GM21447 (cell line): ENCODE data around the gene ATG4C.
"Not testable (repeated sequence)": the region's sequence is repeated elsewhere in the genome, so short reads cannot be mapped to it uniquely, and the experiment has no call there.

ENCODE experiments used
- ATAC-seq: cut with Tn5 transposase; IDR thresholded peaks from one replicate; pipeline ENCODE4 v1.9.1; 2021; ENCODE audit not compliant: unreplicated experiment

ATG4C gene

DNA sequence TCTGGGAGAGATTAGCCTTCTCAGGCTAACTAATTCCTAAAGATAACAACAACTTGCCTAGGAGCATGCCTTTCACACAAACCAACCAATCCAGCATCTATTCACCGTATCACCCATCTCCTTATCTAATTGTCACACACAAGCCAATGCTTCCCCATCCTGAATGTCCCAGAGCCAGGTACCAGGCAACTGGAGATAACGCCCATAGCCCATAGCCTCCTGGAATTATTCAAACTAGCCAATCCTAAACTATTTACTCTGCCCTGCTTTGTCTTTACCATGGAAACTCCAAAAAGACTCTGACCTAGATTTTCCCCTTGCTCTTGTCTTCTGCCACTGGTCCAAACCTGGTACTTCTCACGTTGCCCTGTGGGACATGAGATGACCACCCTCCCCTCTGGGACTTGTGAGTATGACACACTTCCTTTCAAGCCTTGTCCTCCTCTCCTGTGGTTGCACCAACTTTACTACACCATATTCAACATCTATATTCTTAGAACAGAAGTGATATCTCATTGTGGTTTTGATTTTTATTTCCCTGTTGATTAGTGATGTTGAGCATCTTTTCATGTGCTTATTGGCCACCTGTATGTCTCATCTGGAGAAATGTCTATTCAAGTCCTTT lies 8.8 kb upstream of the ATG4C start:
- no peak for ATAC-seq

DNA sequence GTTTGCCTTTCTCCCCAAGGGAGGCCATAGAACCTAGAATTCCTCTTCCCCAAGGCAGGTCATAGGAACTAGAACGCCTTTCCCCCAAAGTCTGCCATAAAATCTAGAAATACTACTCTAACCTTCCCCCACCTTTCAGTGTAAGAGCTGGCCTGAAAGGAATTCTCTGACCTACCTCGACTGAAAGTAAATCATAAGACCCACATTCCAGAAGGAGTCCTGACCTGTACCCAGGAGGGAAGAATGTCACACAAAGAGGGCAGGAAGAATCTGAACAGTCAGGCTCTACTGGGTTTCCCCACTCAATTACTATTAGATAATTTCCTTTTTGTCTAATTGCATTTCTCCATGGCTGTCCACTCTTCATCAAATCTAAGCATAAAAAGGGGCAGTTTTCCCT lies 5.7 kb upstream of the ATG4C start:
- ATAC-seq, result no peak

DNA sequence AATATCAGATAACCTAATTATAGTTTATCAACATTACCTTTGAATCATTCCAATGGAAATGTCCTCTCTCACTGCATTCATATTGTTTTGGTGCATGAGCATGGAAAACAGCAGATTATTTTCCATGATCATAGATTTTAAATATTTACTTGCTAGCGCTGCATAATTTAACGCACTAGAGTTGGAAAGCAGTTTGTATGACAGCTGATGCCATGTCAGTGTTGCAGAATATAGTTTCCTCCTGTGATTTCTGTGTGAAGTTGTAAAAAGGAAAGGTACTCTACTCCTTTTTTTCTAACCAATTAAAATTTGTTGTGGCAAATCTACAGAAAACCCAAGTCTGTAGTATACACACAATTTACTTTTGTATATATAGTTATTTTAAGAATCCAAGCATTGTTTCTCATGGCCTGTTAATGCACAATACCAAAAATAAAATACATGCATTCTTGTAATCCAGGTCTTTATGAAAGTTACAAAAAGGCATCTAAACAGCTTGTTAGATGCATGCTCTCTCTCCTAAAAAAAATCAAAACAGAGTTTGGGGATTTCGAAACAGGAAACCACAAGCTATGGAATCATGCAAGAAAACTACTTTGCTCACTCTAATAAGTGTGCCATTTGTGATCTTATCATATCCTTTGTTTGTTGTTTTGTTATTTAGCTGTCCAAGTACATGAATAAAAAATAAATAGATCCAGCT lies 1.9 kb upstream of the ATG4C start:
- no peak for ATAC-seq

DNA sequence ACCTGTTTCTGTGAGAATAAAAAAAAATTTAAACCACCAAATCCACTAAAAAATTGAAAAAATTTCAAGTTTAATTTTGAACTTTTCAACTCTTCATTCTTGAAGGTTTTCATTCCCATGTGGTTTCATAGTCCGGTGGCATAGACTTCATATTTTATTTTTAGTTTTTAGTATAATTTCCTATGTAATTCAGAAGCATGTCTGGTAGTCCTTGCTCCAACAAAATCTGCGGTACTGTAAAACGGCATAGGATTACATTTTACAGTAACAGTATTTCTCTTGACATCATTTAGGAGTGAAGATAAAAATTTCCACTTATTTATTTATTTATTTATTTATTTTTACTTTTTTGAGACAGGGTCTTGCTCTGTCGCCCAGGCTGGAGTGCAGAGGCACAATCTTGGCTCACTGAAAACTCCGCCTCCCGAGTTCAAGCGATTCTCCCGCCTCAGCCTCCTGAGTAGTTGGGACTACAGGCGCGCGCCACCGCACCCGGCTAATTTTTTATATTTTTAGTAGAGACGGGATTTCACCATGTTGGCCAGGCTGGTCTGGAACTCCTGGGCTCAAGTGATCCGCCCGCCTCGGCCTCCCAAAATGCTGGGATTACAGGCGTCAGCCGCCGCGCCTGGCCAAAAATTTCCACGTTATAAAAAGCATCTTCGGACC lies 1.3 kb upstream of the ATG4C start:
- not testable (repeated sequence) for ATAC-seq

DNA sequence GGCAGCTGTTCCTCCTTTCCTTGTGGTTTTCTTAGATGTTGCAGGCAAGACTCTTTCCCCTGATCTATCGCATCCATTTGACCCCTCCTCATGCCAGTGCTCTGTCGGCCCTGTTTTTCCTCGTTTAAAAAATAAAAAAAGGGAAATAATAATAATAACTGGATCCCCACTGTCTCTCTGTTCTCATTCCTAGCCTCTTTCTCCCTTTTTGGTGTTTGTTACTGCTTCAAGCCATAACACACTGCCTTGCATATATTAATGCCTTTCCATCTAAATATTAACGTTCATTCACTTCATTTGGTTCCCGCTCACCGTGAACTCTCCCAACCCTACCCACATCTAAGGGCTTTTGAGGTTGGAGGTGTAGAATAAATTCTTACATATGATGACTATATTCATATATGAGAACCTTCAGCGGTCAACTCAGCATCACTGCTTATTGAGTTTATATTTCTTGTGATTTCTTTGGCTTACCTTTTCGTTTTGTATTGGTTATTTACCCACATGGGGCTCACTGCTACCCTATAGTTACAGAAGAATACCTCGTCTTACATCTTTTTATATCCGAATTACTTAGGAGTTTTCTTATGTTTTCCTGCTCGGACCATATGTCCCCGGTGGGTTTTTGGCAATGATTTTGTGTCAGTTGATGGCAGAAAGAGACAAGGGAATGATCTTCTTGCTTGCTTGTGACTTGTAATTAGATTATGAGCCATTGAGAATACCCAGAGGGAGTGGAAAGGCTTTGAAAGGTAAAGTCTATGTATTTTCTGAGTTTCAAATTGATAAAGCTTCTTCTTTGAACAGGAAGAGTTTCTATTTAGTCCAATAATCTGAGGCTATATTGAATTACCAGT lies 805 bp downstream of the ATG4C start:
- ATAC-seq, result peak; percentile 29

DNA sequence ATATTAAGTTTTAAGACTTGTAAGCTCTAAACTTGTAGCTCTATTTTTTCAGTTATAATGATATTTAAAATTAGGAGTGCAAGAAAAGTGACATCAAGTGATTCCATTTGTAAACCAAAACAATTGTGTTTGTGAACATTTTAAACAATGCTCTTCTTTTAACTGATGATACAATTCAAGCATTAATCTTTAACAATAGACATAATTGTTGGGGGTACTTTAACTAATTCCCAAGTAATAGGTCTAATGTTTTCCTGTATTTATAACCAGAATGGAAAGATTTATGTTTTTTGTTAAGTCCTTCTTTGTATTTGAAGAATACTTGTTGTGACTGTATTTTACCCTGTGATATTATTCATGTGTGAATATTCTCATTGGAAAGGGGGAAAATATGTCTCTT lies 6.8 kb downstream of the ATG4C start:
- ATAC-seq, result no peak

DNA sequence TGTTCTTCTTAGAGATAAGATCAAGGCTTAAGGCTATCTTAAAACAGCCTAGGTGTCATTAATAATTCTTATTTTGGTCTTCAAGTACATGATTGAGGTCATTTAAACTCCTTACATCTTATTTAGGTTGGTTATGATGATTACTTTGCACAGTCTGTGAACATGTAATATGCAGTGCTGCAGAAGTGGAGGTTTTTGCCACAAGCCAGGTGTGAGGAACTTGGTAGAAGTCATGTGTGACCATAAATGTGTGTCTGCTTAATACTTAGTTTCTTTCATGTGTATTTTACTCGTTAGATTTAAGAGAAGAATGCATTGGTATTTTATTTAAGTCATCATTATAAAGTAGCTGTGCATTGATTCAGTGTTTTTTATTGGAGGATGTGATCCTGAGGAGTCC lies 10.1 kb downstream of the ATG4C start:
- ATAC-seq, result no peak

DNA sequence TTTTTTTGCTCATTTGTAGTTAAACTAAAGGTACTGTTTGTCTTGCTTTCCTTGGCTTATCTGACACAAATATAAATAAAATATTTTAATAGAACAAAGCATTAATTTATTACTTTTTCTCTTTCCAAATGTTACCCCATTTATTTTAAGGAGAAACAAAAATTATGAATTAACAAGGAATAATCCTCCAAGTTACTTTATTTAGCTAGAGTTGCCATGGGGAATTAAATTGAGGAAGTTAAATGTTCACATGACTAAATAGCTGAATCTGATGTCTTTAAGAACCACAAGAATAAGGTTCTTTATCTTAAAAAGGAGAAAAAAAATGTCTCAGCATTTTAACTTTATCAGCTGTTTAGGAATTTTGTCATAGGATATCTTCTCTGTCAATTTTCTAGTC lies 12.3 kb downstream of the ATG4C start:
- no peak for ATAC-seq

DNA sequence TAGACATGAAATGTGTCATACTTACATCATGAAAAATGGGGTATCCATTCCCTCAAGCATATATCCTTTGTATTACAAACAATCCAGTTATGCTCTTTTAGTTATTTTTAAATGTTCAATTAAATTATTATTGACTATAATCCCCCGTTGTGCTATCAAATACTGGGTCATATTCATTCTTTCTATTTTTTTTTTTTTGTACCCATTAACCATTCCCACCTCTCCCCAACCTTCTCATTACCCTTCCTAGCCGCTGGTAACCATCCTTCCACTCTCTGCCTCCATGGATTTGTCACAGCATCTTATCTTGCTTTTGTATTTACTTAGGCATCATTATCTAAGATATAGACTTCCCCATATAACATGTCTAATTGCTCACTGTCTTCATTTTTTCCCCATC lies 15.8 kb downstream of the ATG4C start:
- ATAC-seq, result no peak

DNA sequence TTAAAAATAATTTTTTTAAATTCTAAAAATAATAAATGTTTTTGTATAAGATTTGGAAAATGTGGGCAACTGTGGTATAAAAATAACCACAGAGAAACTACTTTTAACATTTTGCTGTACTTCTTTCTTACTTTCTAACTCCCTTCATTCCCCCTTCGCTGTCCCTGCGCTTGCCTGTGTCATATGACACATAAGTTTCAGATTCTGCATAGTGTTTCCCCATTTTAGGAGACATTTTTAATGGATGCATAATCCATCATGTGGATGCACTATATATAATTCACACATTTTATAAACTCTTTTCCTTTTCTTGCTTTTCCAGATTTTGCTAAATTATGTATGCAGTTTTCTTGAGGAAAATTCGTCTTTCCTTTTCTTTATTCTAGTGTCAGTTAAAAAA lies 16.3 kb downstream of the ATG4C start:
- ATAC-seq, result peak; percentile 51

DNA sequence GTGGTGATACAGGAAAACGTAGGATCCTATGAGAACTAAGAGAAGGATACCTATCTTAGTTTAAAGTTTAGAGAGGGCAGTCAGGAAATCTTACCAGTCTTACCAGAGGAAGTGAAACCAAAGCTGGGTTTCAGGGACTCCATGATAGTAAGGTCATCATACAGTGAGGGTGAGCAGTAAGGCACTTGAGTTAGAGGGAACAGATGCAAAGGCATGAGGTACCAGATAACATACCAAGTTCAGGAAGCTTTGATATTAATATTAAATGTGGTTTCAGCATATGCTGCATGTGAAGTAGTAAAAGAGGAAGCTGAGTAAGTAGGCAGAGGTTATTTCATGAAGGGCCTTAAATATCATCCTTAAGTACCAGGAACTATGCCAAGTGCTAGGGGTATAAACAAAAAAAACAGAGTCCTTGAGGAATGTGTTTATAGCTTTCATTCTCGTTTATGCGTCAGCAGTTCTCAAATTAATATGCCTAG lies 16.9 kb downstream of the ATG4C start:
- ATAC-seq, result peak; percentile 99

DNA sequence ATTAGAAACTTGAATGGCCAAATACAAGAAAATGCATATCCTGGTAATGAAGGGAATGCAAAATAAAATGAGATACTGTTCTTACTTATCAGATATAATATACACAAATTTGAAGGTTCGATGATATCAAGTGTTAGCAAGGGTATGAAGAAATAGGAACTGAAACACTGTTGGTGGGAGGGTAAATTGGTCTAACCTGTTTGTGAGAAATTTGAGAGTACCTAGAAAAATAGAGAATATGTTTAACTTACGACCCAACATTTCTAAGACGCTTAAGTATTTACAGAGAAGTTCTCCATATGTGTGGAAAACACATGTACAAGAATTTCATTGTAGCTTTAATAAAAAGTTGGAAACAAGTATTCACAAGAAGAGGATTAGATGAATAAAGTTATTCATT lies 25.9 kb downstream of the ATG4C start:
- peak; percentile 49 for ATAC-seq

DNA sequence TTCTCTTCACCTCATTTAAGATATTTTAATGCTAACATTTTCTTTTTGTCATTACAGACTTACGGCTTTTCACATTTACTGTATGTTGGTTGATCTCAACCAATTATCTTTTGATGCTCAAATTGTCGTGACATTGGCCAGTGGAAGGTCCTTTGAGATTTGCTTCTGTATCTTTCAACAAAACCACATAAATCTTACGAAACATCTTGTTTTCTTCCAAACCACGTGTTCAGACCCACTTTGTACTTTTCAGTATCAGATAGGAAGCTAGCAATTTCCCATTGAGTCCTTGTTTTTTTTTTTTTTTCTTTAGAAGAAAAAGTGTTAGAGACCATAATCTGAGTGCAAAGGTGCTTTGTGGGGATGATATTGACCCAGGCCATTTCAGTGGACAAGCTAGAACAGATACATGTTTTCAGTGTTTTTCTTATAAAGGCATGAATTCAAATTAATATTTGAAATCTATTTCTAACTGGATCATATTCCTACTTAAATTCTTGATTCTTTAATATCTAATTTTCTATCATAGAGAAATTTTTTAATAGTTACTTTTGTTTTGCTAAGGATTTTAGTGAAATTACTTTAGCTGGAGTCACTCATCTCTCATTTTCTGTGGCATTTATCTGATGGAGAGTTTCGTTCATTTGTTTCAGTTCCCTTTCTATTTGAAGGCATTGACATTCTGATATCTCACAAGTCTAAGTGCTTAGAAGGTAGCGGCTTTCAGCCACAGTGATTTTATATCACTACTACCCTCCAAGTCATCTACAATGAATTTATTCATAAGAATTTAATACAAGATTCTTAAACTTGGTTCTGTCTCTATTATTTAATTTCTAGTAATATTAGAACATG lies 26.7 kb downstream of the ATG4C start:
- peak; percentile 97 for ATAC-seq

DNA sequence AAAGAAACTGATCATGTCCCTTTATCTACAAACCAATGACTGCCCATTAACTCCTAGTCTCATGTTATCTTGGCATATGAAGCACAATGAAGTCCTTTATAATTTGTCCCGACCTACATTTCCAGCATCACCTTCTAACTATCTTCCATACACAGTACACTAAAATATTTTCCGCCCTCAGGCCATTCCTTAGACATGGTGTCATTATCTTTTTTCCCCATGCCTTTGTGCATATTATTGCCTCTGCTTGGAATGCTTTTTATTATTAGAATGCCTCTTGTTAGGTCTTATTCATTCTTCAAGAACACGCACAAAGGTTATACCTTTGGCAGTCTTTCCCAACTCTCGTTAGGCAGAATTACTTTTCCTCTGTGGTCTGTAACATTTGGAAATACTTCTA lies 39.6 kb downstream of the ATG4C start:
- ATAC-seq, result no peak

DNA sequence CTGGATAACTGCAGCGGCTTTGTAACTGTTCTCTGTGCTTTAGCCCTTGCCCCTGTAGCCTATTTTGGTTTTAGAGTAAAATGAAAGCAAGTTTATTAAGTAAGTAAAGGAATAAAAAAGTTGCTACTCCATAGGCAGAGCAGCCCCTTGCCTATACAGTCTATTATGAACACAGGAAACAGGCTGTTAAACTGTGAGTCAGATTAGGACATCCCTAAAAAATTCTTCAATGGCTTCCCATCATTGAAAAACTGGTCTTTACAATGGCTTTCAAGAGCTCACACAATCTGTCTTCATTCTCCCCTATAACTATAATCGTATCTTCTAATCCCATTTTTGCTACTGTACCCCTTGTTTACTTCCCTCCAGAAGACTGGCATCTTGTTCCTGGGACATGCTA lies 43.0 kb downstream of the ATG4C start:
- ATAC-seq, result no peak

DNA sequence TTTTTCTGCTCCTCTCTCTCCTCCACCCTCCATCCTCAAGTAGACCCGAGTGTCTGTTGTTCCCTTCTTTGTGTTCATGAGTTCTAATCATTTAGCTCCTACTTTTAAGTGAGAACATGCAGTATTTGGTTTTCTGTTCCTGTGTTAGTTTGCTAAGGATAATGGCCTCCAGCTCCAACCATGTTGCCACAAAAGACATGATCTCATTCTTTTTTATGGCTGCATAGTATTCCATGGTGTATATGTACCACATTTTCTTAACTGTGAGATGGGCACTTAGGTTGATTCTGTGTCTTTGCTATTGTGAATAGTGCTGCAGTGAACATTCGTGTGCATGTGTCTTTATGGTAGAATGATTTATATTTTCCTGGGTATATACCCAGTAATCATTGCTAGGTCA lies 43.9 kb downstream of the ATG4C start:
- not testable (repeated sequence) for ATAC-seq

DNA sequence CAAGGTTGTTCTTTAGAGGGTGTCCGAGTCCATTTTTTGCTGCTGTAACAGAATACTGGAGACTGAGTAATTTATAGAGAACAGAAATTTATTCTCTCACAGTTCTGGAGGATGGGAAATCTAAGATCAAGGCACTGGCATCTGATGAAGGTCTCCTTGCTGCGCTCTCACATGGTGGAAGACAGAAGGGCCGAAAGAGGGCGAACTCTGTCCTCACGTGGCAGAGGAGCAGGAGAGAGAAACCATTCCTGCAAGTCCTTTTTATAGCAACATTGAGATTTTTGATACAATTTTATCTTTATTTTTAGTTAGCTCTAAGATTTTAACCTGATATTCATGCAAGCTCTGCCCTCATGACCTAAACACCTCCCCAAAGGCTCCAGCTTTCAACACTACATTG lies 48.3 kb downstream of the ATG4C start:
- no peak for ATAC-seq

DNA sequence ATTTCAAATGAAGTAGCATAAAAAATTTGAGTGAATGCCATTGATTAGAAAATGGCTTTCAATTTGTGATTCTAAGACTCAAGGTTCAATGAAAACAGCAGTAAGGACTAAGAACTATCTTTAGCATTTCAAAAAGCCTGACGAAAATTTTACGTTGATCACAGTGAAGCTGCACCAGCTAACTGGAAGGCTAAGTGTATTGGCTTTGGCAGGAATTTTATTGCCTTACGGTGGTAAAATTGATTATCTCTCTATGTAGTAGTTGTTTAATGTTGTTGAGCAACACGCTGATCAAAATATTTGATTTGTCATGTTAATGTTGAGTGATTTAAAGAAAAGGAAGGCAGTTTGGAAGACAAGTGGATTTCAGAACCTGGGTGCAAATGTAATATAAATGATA lies 49.6 kb downstream of the ATG4C start:
- no peak for ATAC-seq

DNA sequence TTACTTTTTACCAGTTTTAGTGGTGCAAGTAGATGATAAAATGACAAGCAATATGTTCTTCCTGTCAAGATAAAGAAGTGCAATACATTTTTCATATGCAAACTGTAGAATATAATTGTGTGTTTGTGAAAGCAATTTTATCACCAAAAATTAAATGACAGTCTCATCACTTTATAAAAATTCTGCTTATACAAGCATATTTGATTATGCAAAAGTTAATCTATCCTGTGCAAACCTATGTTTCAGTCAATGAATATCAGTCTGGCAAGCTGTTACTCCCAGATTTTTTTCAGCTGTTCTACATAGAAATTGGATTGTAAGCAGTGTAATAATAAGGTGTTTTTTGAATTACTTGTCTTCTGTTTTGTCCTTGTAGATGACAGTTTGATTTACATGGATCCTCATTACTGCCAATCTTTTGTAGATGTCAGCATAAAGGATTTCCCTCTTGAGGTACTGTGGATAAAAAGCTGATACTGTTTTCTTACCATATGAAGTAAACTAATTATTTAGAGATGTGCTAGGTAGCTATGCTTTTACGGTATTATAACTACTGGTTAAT lies 50.5 kb downstream of the ATG4C start:
- no peak for ATAC-seq

DNA sequence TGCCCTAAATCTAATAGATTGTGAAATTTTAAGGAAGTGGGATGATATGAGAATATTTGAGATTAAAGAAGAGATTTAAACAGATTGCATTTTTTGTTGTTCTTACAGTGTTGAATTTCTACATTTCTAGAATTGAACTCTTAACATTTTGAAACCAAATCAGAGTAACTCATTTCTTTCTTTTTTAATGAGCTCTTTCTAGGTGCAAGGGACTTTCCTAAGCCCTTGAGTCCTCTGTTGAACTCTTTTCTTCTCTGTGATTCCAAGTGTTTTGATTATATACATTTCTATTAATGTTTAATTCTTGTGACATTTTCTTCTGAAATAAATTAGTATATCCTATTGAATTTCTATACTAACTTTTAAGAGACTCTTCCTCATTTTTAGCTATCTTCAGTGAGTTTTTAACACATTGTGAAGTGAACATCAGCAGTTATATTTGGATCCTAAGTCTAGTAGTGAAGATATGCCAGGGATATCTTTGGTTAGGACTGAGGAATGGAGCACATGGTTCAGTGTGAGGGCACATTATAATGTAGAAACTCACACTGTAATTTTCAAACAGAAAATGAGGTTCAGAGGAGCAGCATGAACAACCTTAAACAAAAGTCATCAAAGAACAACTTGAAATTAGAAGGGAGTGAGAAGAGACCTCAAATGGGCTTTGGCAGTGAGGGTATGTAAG lies 53.1 kb downstream of the ATG4C start:
- ATAC-seq, result no peak
